DND-41 (cell line): ENCODE measurements around the gene DPY19L2.
"Not testable (repeated sequence)": the region's sequence is repeated elsewhere in the genome, so short reads cannot be mapped to it uniquely, and the experiment has no call there.

Experiments used
- EZH2 ChIP-seq: IDR thresholded peaks from 3 replicates; pipeline ENCODE4 v1.6.1; 2012; ENCODE audit warnings: borderline replicate concordance, low read depth, mild to moderate bottlenecking, moderate library complexity, low read length, inconsistent platforms; ENCODE audit not compliant: severe bottlenecking
- TF ChIP-seq, protein P1 (sequence below): IDR thresholded peaks from 2 replicates; pipeline ENCODE4 v1.5.1; 2012; ENCODE audit warnings: borderline replicate concordance, low read length, moderate library complexity, mild to moderate bottlenecking; ENCODE audit not compliant: poor library complexity, severe bottlenecking; ENCODE audit errors: extremely low read depth

DNA sequence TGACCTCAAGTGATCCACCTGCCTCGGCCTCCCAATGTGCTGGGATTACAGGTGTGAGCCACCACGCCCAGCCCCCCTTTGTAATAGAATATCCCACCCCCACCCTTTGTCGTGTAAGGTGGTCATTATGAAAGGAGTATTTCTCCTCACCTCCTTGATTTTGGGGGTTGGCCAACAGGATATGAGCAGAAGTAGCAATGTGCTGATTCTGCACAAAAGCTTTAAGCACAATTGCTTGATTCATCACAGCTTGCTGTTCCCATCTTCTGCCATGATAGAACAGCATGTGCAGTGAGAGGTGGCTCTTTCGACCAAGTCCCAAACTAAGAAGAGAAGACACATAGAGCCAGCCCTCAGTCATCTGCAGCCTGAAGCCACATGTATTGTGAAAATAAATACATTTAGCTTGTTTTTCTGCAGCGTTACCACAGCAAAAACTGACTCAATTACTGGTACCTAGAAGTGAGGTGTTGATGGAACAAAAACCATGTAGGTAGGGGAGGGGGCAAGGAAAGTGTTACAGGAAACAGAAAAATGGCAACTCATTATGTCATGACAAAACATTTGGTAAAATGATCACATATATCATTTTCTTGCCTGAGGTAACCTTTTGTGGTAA is 122.9 kb downstream of the DPY19L2 start:
- TF ChIP-seq, protein P1, sequence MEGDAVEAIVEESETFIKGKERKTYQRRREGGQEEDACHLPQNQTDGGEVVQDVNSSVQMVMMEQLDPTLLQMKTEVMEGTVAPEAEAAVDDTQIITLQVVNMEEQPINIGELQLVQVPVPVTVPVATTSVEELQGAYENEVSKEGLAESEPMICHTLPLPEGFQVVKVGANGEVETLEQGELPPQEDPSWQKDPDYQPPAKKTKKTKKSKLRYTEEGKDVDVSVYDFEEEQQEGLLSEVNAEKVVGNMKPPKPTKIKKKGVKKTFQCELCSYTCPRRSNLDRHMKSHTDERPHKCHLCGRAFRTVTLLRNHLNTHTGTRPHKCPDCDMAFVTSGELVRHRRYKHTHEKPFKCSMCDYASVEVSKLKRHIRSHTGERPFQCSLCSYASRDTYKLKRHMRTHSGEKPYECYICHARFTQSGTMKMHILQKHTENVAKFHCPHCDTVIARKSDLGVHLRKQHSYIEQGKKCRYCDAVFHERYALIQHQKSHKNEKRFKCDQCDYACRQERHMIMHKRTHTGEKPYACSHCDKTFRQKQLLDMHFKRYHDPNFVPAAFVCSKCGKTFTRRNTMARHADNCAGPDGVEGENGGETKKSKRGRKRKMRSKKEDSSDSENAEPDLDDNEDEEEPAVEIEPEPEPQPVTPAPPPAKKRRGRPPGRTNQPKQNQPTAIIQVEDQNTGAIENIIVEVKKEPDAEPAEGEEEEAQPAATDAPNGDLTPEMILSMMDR: not testable (repeated sequence)
- TF ChIP-seq EZH2: not testable (repeated sequence)
